H1 (cell line): ENCODE measurements around the gene ZNF462. TPM values are rescaled to one million over a fixed set of nuclear protein-coding genes. Genes with fewer than 3 reads are reported as not detected.

Experiments used
- CTCF ChIA-PET: fragments of 300-600 bp; sonication (Branson Sonifier 250); formaldehyde crosslinking; loops from one replicate; lab custom pipeline; 2021; ENCODE audit not compliant: partially characterized antibody; lab: Charles Lee
- POLR2A ChIA-PET: fragments of 300-600 bp; sonication (Branson Sonifier 250); formaldehyde crosslinking; loops from one replicate; lab custom pipeline; 2021; ENCODE audit warnings: inconsistent platforms; ENCODE audit not compliant: partially characterized antibody; lab: Charles Lee
- DNase-seq, 2 experiments: peaks; one replicate each; pipeline versions ENCODE4 v3.0.0 to v3.0.0-alpha.2; 2010 to 2022; ENCODE audit warnings: low spot score in 2 of 2, low read depth in 1 of 2, mixed read lengths in 1 of 2
- FAIRE-seq: peaks from 2 replicates; lab custom pipeline; 2011; peaks lifted over from hg19 to GRCh38; lab: Jason Lieb, UNC
- H2AFZ ChIP-seq: 2 replicates; pipeline ENCODE4 v1.8.1; 2012; ENCODE audit warnings: low read length, inconsistent platforms
- H2AK5ac ChIP-seq: 2 replicates; pipeline ENCODE4 v1.6.1; 2013; ENCODE audit warnings: low read depth, low read length
- H2BK120ac ChIP-seq: replicated peaks from 2 replicates; pipeline ENCODE3; 2013; ENCODE audit warnings: low read depth, low read length, inconsistent platforms
- H2BK12ac ChIP-seq: 2 replicates; pipeline ENCODE4 v1.6.1; 2013; ENCODE audit warnings: low read depth, low read length
- H2BK15ac ChIP-seq: 2 replicates; pipeline ENCODE4 v1.6.1; 2013; ENCODE audit warnings: low read length
- H2BK20ac ChIP-seq: 2 replicates; pipeline ENCODE4 v1.6.1; 2013; ENCODE audit warnings: low read length
- H2BK5ac ChIP-seq: 2 replicates; pipeline ENCODE4 v1.6.1; 2013; ENCODE audit warnings: low read depth, low read length
- H3K14ac ChIP-seq: 2 replicates; pipeline ENCODE4 v1.6.1; 2013; ENCODE audit warnings: inconsistent platforms; ENCODE audit not compliant: insufficient read length
- H3K18ac ChIP-seq: 2 replicates; pipeline ENCODE4 v1.6.1; 2013; ENCODE audit warnings: low read length; ENCODE audit errors: extremely low read depth
- H3K23ac ChIP-seq: 2 replicates; pipeline ENCODE4 v1.6.1; 2013; ENCODE audit warnings: inconsistent platforms; ENCODE audit not compliant: insufficient read length
- H3K23me2 ChIP-seq: 2 replicates; pipeline ENCODE4 v1.6.1; 2013; ENCODE audit warnings: low read depth, low read length
- H3K27ac ChIP-seq: 2 replicates; pipeline ENCODE4 v1.6.1; 2011; ENCODE audit warnings: low read depth, low read length, inconsistent platforms
- H3K27me3 ChIP-seq, 4 experiments: replicated peaks in 1 of 4; 1 replicate in 1 of 4; 2 replicates in 3 of 4; pipeline versions ENCODE4 v1.6.1 to v1.8.1; 2011 to 2013; ENCODE audit warnings: low read length in 3 of 4, mild to moderate bottlenecking in 3 of 4, inconsistent platforms in 2 of 4, mixed read lengths in 2 of 4, moderate library complexity in 1 of 4; ENCODE audit not compliant: control insufficient read depth in 3 of 4, insufficient read depth in 3 of 4; ENCODE audit errors: extremely low read depth in 1 of 4
- H3K36me3 ChIP-seq, 4 experiments: 2 replicates each; pipeline versions ENCODE4 v1.6.1 to v1.8.1; 2011 to 2013; ENCODE audit warnings: mild to moderate bottlenecking in 4 of 4, low read length in 3 of 4, moderate library complexity in 2 of 4, control low read depth in 1 of 4, inconsistent platforms in 1 of 4; ENCODE audit not compliant: insufficient read depth in 4 of 4, control insufficient read depth in 2 of 4
- H3K4ac ChIP-seq: replicated peaks from 2 replicates; pipeline ENCODE3; 2013; ENCODE audit warnings: low read length, low read depth, mixed read lengths, inconsistent platforms; ENCODE audit not compliant: insufficient read length
- H3K4me1 ChIP-seq, 4 experiments: replicated peaks in 1 of 4; 1 replicate in 1 of 4; 2 replicates in 3 of 4; pipeline versions ENCODE4 v1.6.1 to v1.8.1; 2011 to 2013; ENCODE audit warnings: low read length in 3 of 4, inconsistent platforms in 2 of 4, mixed read lengths in 1 of 4; ENCODE audit not compliant: insufficient read depth in 4 of 4, control insufficient read depth in 3 of 4
- H3K4me2 ChIP-seq, 2 experiments: 2 replicates each; pipeline versions ENCODE4 v1.6.1 to v1.8.1; 2011 to 2013; ENCODE audit warnings: low read depth in 2 of 2, low read length in 2 of 2, control low read depth in 1 of 2, inconsistent platforms in 1 of 2, mild to moderate bottlenecking in 1 of 2; ENCODE audit not compliant: insufficient read depth in 1 of 2
- H3K4me3 ChIP-seq, 4 experiments: fragments of 200-600, 300-600 bp in 1 of 4; sonication (generic), shearing (Covaris generic), sonication (Bioruptor Twin) in 1 of 4; 2 replicates each; pipeline versions ENCODE4 v1.5.1 to v1.8.1; 2011 to 2016; ENCODE audit warnings: low read length in 4 of 4, low read depth in 3 of 4, control low read depth in 2 of 4, inconsistent platforms in 2 of 4, mild to moderate bottlenecking in 2 of 4, mixed read lengths in 1 of 4, moderate library complexity in 1 of 4; ENCODE audit not compliant: insufficient read depth in 2 of 4; ENCODE audit errors: extremely low read depth in 1 of 4
- H3K56ac ChIP-seq: replicated peaks from 2 replicates; pipeline ENCODE3; 2013; ENCODE audit warnings: low read depth, mild to moderate bottlenecking, mixed read lengths, low read length, inconsistent platforms; ENCODE audit not compliant: insufficient read length
- H3K79me1 ChIP-seq: 2 replicates; pipeline ENCODE4 v1.6.1; 2013; ENCODE audit warnings: low read depth, low read length, control low read depth
- H3K79me2 ChIP-seq, 2 experiments: 2 replicates each; pipeline versions ENCODE4 v1.6.1 to v1.8.1; 2012 to 2013; ENCODE audit warnings: low read length in 2 of 2, mild to moderate bottlenecking in 2 of 2, inconsistent platforms in 1 of 2; ENCODE audit not compliant: insufficient read depth in 2 of 2, control insufficient read depth in 1 of 2
- H3K9ac ChIP-seq, 4 experiments: replicated peaks in 1 of 4; 1 replicate in 1 of 4; 2 replicates in 3 of 4; pipeline versions ENCODE4 v1.6.1 to v1.8.1; 2011 to 2013; ENCODE audit warnings: low read depth in 3 of 4, low read length in 3 of 4, control low read depth in 2 of 4, mild to moderate bottlenecking in 2 of 4, moderate library complexity in 2 of 4, inconsistent platforms in 1 of 4; ENCODE audit errors: extremely low read depth in 1 of 4
- H3K9me3 ChIP-seq, 2 experiments: 2 replicates each; pipeline versions ENCODE4 v1.6.1 to v1.8.1; 2012 to 2013; ENCODE audit warnings: mild to moderate bottlenecking in 2 of 2, moderate library complexity in 2 of 2, control low read depth in 1 of 2, inconsistent platforms in 1 of 2, low read depth in 1 of 2, low read length in 1 of 2, mixed read lengths in 1 of 2; ENCODE audit not compliant: insufficient read depth in 2 of 2
- H4K20me1 ChIP-seq, 2 experiments: replicated peaks in 1 of 2; 2 replicates each; pipeline versions ENCODE3 to v1.8.1; 2011 to 2013; ENCODE audit warnings: inconsistent platforms in 2 of 2, low read length in 2 of 2, mild to moderate bottlenecking in 1 of 2; ENCODE audit not compliant: insufficient read depth in 2 of 2, control insufficient read depth in 1 of 2
- H4K5ac ChIP-seq: 2 replicates; pipeline ENCODE4 v1.6.1; 2013; ENCODE audit warnings: low read length, low read depth, mixed read lengths, inconsistent platforms; ENCODE audit not compliant: insufficient read length
- H4K8ac ChIP-seq: 2 replicates; pipeline ENCODE4 v1.8.0; 2013; ENCODE audit warnings: mild to moderate bottlenecking, moderate library complexity, low read length, inconsistent platforms; ENCODE audit not compliant: insufficient read depth; ENCODE audit errors: extremely low read depth
- H4K91ac ChIP-seq: replicated peaks from 2 replicates; pipeline ENCODE3; 2013; ENCODE audit warnings: low read length, mixed read lengths, inconsistent platforms; ENCODE audit not compliant: insufficient read length
- SAP30 ChIP-seq: fragments of 300-600 bp; sonication (generic); IDR thresholded peaks from 2 replicates; pipeline ENCODE4 v1.7.1; 2012; ENCODE audit warnings: low read length, moderate library complexity, mild to moderate bottlenecking, inconsistent platforms; ENCODE audit not compliant: insufficient read depth, insufficient replicate concordance
- TCF12 ChIP-seq: IDR thresholded peaks from 2 replicates; pipeline ENCODE4 v1.6.1; 2011; ENCODE audit warnings: low read depth, mild to moderate bottlenecking, low read length
- WGBS, 2 experiments: shearing (Covaris generic) in 1 of 2; methylation state at CpG; one replicate each; pipeline versions ENCODE4 v1.1.6 to v1.1.7; 2013 to 2015; ENCODE audit warnings: low lambda C conversion rate in 2 of 2, mixed read lengths in 2 of 2, inconsistent platforms in 1 of 2, low coverage in 1 of 2, missing lambda C conversion rate in 1 of 2; ENCODE audit not compliant: insufficient replicate concordance in 2 of 2, insufficient coverage in 1 of 2, insufficient read length in 1 of 2; ENCODE audit errors: extremely low coverage in 1 of 2, missing lambda C conversion rate in 1 of 2; 5-methylcytosine and 5-hydroxymethylcytosine counted together
- polyA plus RNA-seq, 7 experiments: library from polyadenylated mRNA; depleted of rRNA in 3 of 7; stranded (reverse) in 5 of 7; unstranded in 2 of 7; fragments of >200 nt in 5 of 7; fragments of 200-250 nt in 2 of 7; gene quantifications; 1 replicate in 5 of 7; 2 replicates in 1 of 7; 4 replicates in 1 of 7; pipeline versions ENCODE4 v1.2.1 to v1.2.3, GENCODE V29; 2011 to 2013; ENCODE audit warnings: missing spikeins in 2 of 7, mixed read lengths in 2 of 7
- total RNA-seq: library from RNA; stranded (reverse); fragmentation: NEBNext Ultra II Directional; extraction: Animal tissue kit (Norgen Biotek cat#: 25700); gene quantifications from 2 replicates; pipeline ENCODE4 v1.2.1, GENCODE V29; 2021

ZNF462 gene
- total and polyA plus RNA-seq, 2 of the 8 experiments (the other 6 are each of a cell fraction or from before 2014, with no cell fraction given) = 30.0 to 163 TPM

GRCh38 chr9:106994463-106994862, 131.5 kb downstream of the ZNF462 start:
- FAIRE-seq = no peak
- Histone ChIP-seq H2BK12ac (no peak overlapping the region), H2AFZ (no peak overlapping the region), H4K91ac (no peak overlapping the region), H2BK120ac (no peak overlapping the region), H4K8ac (no peak overlapping the region), H4K20me1 (peaks cover 0 to 2% of the 10 kb centered on the region in 2 experiments), H3K27me3 (no peaks in the 10 kb centered on the region), H3K79me2 (no peaks in the 10 kb centered on the region; a peak in 1 of 4 replicates), H3K4ac (no peak overlapping the region), H3K27ac (no peak overlapping the region), H3K79me1 (no peaks in the 10 kb centered on the region), H3K9me3 (no peaks in the 10 kb centered on the region), H3K18ac (no peak overlapping the region), H3K36me3 (peaks cover 2 to 63% (median 24%) of the 10 kb centered on the region in 4 experiments), H3K56ac (no peak overlapping the region), H3K23me2 (no peaks in the 10 kb centered on the region), H2BK20ac (no peak overlapping the region), H2AK5ac (no peak overlapping the region), H4K5ac (no peak overlapping the region), H3K14ac (no peak overlapping the region), H3K9ac (no peak overlapping the region), H3K4me3 (no peak overlapping the region), H2BK5ac (no peak overlapping the region), H3K23ac (no peak overlapping the region), H3K4me2 (no peak overlapping the region), H2BK15ac (no peak overlapping the region), H3K4me1 (no peaks in the 10 kb centered on the region)
- POLR2A ChIA-PET = no interaction called here
- CTCF ChIA-PET = no interaction called here
- 90% methylated on average over 4 of the region's 4 CpGs; no CpG with 5 or more reads in 1 of the 2 experiments for WGBS, 2 experiments
- DNase-seq = no peak
- TF ChIP-seq TCF12 (no peak), SAP30 (no peak)
